Hepatic stellate cell (primary cell): ENCODE measurements around the gene NRXN3.

Source experiments
- DNase-seq: peaks from one replicate; pipeline ENCODE4 v3.0.0; 2011; ENCODE audit warnings: low spot score

The NRXN3 gene

GRCh38 chr14:78933948-78934524 is 763.9 kb downstream of the NRXN3 start:
- peak; percentile 8 for DNase-seq

- DNase-seq: no peak
Observed at GRCh38 chr14:78946949-78947348, 776.8 kb downstream of the NRXN3 start.

GRCh38 chr14:78947681-78948080 is 777.5 kb downstream of the NRXN3 start:
- DNase-seq: no peak

GRCh38 chr14:78950649-78951048 is 780.5 kb downstream of the NRXN3 start:
- DNase-seq: peak; percentile 30

GRCh38 chr14:78951602-78952001 is 781.4 kb downstream of the NRXN3 start:
- DNase-seq: no peak

GRCh38 chr14:78959674-78960264 is 789.6 kb downstream of the NRXN3 start:
- DNase-seq: peak; percentile 67

GRCh38 chr14:78967111-78967809 is 797.1 kb downstream of the NRXN3 start:
- DNase-seq: peak; percentile 31

GRCh38 chr14:78968265-78968664 is 798.1 kb downstream of the NRXN3 start:
- no peak for DNase-seq

DNA sequence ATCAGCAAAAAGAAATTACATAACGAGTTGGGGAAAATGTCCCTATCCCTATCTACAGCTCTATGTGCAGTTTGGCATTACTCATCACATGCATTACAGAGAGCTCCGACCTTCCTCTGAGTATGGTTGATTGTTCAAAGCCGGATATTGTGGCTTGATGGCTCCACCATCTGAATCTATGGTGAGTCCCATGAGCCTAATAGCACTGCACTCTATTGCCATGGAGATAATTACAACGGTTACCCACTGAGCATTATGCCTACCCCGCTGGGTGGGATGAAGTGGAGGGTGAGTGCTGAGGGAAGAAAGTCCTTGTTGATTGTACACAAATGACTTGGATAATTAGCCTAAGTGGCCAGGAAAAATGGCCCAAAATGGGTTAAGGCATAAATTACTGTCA is 800.5 kb downstream of the NRXN3 start:
- no peak for DNase-seq

- no peak for DNase-seq
Observed at GRCh38 chr14:78972440-78972839, 802.3 kb downstream of the NRXN3 start.

GRCh38 chr14:78974691-78975090 is 804.5 kb downstream of the NRXN3 start:
- no peak for DNase-seq

GRCh38 chr14:78975734-78976133 is 805.6 kb downstream of the NRXN3 start:
- DNase-seq: no peak

- no peak for DNase-seq
Observed at GRCh38 chr14:78978896-78979295, 808.7 kb downstream of the NRXN3 start.

DNA sequence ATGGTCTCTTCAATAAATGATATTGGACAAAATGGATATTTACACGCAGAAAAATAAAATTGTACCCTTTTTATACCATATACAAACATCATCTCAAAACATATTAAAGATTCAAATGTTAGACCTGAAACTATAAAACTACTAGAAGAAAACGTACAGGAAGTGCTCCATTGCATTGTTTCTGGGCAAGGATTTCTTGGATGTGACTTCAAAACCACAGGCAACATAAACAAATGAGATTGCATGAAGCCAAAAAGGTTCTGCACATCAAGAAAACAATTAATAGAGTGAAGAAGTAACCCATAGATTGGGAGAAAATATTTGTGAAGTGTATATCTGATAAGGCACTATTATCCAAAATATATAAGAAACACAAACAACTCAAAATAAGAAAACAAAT is 812.4 kb downstream of the NRXN3 start:
- no peak for DNase-seq

DNA sequence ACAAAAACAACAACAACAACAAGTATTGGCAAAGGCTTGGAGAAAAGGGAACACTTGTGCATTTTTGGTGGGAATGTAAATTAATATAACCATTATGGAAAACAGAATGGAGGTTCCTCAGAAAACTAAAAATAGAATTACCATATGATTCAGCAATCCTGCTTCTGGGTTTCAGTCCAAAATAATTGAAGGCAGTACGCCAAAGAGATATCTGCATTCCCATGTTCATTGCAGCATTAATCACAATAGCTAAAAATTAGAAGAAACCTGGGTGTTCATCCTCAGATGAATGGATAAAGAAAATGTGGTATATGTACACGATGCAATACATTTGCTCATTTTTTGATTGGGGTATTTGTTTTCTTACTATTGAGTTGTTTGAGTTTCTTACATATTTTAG is 813.0 kb downstream of the NRXN3 start:
- DNase-seq: no peak

- no peak for DNase-seq
Observed at GRCh38 chr14:78985668-78986381, 815.7 kb downstream of the NRXN3 start.

GRCh38 chr14:78986989-78987388 is 816.8 kb downstream of the NRXN3 start:
- no peak for DNase-seq

DNA sequence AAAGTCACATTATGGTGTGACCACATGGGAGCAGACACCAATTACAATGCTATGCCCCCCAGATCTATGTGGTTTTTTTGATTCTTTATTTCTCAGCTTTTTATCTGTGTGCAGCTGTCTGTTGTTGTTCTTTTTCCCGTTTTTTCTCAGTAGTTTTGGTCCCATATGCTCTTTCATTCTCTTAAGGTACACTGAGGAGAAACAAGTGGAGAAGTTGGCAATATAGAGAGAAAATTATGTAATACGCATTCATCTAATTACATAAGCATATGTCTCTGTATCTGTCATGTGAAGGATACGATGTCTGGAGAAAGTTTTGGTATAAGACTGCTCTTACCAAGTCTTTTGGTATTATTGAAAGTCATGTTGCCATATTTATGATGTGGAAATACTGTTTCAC is 819.0 kb downstream of the NRXN3 start:
- no peak for DNase-seq

DNA sequence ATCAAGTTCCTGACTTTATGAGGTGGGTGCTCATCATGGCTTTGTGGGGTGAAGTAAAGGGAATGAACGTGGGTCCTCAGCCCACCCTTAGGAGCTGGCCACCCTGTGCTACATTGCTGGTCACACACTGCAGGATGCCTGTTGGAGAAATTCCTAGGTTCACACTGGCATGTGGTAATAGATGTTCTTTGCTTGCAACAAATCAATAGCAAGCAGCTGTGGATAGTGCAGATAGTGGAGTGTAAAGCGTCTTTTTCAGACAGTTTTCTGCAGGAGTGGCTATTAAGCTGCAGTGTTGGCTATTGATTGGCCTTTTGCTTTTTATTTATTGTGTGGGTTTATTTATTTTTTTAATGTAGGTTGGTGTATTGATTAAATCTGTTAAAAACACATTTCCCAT is 822.7 kb downstream of the NRXN3 start:
- no peak for DNase-seq

GRCh38 chr14:78997811-78998210 is 827.6 kb downstream of the NRXN3 start:
- DNase-seq: no peak

GRCh38 chr14:79009286-79009685 is 839.1 kb downstream of the NRXN3 start:
- DNase-seq: no peak

GRCh38 chr14:79011091-79011919 is 841.1 kb downstream of the NRXN3 start:
- DNase-seq: peak; percentile 25
